Testis (tissue), 2 donors: Measurements from ENCODE around the gene HLA-E.

ENCODE experiments used
- POLR2A ChIP-seq: fragments of 450-650 bp; IDR thresholded peaks from one replicate; pipeline ENCODE4 v1.6.1; 2017; ENCODE audit warnings: antibody characterized with exemption, mild to moderate bottlenecking, moderate library complexity
- TF ChIP-seq, protein P1 (sequence below), 3 experiments: fragments of 450-650 bp in 2 of 3; fragments of 200-600 bp in 1 of 3; sonication (generic) in 1 of 3; IDR thresholded peaks; one replicate each; pipeline ENCODE4 v1.5.1; 2016 to 2019; ENCODE audit warnings: antibody characterized with exemption in 3 of 3, mild to moderate bottlenecking in 2 of 3, moderate library complexity in 1 of 3

GRCh38 chr6:30510419-30511168 is 21.3 kb downstream of the HLA-E start:
- TF ChIP-seq, protein P1, sequence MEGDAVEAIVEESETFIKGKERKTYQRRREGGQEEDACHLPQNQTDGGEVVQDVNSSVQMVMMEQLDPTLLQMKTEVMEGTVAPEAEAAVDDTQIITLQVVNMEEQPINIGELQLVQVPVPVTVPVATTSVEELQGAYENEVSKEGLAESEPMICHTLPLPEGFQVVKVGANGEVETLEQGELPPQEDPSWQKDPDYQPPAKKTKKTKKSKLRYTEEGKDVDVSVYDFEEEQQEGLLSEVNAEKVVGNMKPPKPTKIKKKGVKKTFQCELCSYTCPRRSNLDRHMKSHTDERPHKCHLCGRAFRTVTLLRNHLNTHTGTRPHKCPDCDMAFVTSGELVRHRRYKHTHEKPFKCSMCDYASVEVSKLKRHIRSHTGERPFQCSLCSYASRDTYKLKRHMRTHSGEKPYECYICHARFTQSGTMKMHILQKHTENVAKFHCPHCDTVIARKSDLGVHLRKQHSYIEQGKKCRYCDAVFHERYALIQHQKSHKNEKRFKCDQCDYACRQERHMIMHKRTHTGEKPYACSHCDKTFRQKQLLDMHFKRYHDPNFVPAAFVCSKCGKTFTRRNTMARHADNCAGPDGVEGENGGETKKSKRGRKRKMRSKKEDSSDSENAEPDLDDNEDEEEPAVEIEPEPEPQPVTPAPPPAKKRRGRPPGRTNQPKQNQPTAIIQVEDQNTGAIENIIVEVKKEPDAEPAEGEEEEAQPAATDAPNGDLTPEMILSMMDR (IDR thresholded peaks at IDR 0.05) = no peak
- TF ChIP-seq POLR2A = no peak
